Measurements from ENCODE around the gene B3GALT4. TPM values are rescaled to one million over a fixed set of nuclear protein-coding genes. Genes with fewer than 3 reads are reported as not detected.

B3GALT4 gene
- total and polyA plus RNA-seq, 8 donors, result 9.8 to 42.9 (median 11.5) TPM; not detected in 1

DNA sequence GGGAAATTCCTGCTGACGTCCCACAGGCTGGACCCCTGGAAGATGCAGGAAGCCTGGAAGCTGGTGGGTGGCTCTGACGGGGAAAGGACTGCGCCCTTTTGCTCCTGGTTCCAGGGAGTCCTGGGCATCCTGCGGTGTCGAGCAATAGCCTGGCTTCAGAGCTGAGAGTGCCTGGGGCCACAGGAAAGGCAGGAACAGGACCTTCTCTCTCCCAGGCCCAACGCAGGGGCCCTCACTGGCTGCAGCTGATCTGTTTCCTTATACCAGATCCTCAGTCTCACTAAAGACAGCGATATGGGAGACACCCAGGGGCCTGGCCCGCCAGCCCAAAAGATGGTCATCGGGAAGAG lies 1.4 kb downstream of the B3GALT4 start:
- Histone ChIP-seq H3K36me3 (peaks cover 49 to 84% (median 83%) of the 10 kb centered on the region in 4 donors), H3K27ac (peak overlapping the region; percentile 91 to 97 (median 95)), H3K27me3 (no peaks in the 10 kb centered on the region), H3K4me3 (peak overlapping the region in 3 of 4 donors; percentile 70 to 77 (median 72)), H3K4me1 (peaks cover 47 to 71% (median 62%) of the 10 kb centered on the region in 4 donors), H3K9me3 (no peaks in the 10 kb centered on the region)
- intact Hi-C loops (cut with DNase I; ENCODE audit: low total_unique reads), result no loop called here
- DNase-seq, result no peak
- no peak for TF ChIP-seq POLR2AphosphoS5 (IDR thresholded peaks at IDR 0.05)
- TF ChIP-seq, protein P1, sequence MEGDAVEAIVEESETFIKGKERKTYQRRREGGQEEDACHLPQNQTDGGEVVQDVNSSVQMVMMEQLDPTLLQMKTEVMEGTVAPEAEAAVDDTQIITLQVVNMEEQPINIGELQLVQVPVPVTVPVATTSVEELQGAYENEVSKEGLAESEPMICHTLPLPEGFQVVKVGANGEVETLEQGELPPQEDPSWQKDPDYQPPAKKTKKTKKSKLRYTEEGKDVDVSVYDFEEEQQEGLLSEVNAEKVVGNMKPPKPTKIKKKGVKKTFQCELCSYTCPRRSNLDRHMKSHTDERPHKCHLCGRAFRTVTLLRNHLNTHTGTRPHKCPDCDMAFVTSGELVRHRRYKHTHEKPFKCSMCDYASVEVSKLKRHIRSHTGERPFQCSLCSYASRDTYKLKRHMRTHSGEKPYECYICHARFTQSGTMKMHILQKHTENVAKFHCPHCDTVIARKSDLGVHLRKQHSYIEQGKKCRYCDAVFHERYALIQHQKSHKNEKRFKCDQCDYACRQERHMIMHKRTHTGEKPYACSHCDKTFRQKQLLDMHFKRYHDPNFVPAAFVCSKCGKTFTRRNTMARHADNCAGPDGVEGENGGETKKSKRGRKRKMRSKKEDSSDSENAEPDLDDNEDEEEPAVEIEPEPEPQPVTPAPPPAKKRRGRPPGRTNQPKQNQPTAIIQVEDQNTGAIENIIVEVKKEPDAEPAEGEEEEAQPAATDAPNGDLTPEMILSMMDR (IDR thresholded peaks at IDR 0.05), result no peak
- TF ChIP-seq POLR2A (IDR thresholded peaks at IDR 0.05), result no peak
- TF ChIP-seq EP300 (IDR thresholded peaks at IDR 0.05), result no peak
- WGBS, 5 donors, result 75 to 82% (median 79%) methylated on average over 6 to 9 of the region's 9 CpGs

DNA sequence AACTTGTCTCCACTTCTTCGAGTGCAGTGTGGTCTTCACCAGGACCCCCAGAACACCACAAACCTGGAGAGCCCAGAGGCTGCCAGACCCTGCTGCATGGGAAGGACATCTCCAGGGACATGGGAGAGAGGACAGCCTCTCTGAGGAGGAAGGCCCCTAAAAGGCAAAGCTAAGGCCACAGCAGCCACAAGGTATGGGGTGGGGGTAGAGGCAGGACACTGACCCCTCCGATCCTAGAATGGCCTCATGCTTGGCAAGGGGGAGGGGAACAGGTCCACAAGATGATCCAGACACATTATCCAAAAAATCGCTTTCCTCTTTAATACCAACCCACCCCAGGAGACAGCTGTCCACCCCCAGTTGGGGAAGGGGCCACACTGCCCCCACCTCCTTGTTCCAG lies 1.9 kb downstream of the B3GALT4 start:
- Histone ChIP-seq H3K4me1 (peaks cover 43 to 66% (median 57%) of the 10 kb centered on the region in 4 donors), H3K9me3 (no peaks in the 10 kb centered on the region), H3K36me3 (peaks cover 49 to 84% (median 83%) of the 10 kb centered on the region in 4 donors), H3K27me3 (no peaks in the 10 kb centered on the region), H3K4me3 (peak overlapping the region in 2 of 4 donors; percentile 70 to 77), H3K27ac (peak overlapping the region in 3 of 5 donors; percentile 91 to 97 (median 96))
- intact Hi-C loops (cut with DNase I; ENCODE audit: low total_unique reads), result no loop called here
- WGBS, 5 donors, result 74 to 88% (median 83%) methylated on average over 3 of the region's 3 CpGs
- DNase-seq, result peak in 1 of 2 donors; percentile 7
- TF ChIP-seq POLR2AphosphoS5 (IDR thresholded peaks at IDR 0.05) (no peak), EP300 (IDR thresholded peaks at IDR 0.05) (no peak), POLR2A (IDR thresholded peaks at IDR 0.05) (no peak)
- TF ChIP-seq, protein P1 (IDR thresholded peaks at IDR 0.05), result no peak

DNA sequence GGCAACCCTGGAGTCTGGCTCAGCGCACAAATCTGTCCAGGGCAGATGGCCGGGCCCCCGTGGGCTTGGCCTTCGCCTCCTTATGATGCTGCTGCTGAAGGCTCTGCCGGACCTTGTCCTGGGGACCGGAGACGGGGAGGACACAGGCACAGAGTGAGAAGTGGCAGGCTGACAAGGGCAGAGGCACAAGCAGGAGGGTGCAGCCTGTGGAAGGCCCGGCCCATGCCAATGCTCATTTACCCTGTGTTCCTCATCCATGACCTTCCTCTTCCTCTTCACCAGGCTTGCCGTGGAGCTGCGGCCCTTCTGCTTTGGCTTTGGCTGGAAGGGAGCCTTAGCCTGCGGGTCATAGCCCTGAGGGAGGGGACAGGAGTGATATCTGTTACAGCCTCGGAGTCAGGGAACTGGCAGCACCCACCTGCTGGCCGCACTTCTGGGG lies 2.4 kb downstream of the B3GALT4 start:
- WGBS, 5 donors, result 56 to 80% (median 66%) methylated on average over 7 to 13 of the region's 13 CpGs
- Histone ChIP-seq H3K27ac (peak overlapping the region in 2 of 5 donors; percentile 91 to 97), H3K4me1 (peaks cover 38 to 61% (median 52%) of the 10 kb centered on the region in 4 donors), H3K4me3 (no peak overlapping the region), H3K36me3 (peaks cover 48 to 84% (median 83%) of the 10 kb centered on the region in 4 donors), H3K27me3 (no peaks in the 10 kb centered on the region), H3K9me3 (no peaks in the 10 kb centered on the region)
- TF ChIP-seq EP300 (IDR thresholded peaks at IDR 0.05) (no peak), POLR2A (IDR thresholded peaks at IDR 0.05) (no peak), POLR2AphosphoS5 (IDR thresholded peaks at IDR 0.05) (no peak)
- TF ChIP-seq, protein P1 (IDR thresholded peaks at IDR 0.05), result no peak
- peak in 1 of 2 donors; percentile 42 for DNase-seq
- intact Hi-C loops (cut with DNase I; ENCODE audit: low total_unique reads), result no loop called here

GRCh38 chr6:33279971-33280511 lies 3.1 kb downstream of the B3GALT4 start:
- TF ChIP-seq, protein P1 (IDR thresholded peaks at IDR 0.05), result peak in 4 of 7 experiments; percentile 24 to 61 (median 40)
- TF ChIP-seq EP300 (IDR thresholded peaks at IDR 0.05), result no peak
- peak overlapping the region in 3 of 5 donors; percentile 32 to 97 (median 44) for H3K27ac ChIP-seq

More at GRCh38 chr6:33279971-33280511, 3.1 kb downstream of the B3GALT4 start:
- WGBS, 5 donors, result 44 to 55% (median 48%) methylated on average over 2 to 5 of the region's 5 CpGs
- Histone ChIP-seq H3K9me3 (no peaks in the 10 kb centered on the region), H3K4me3 (no peak overlapping the region), H3K4me1 (peaks cover 32 to 54% (median 45%) of the 10 kb centered on the region in 4 donors), H3K27me3 (no peaks in the 10 kb centered on the region), H3K36me3 (peaks cover 42 to 84% (median 83%) of the 10 kb centered on the region in 4 donors)
- intact Hi-C loops (cut with DNase I; ENCODE audit: low total_unique reads), result no loop called here
- DNase-seq, result peak in 1 of 2 donors; percentile 78
